Aorta (tissue), 5 donors: Measurements from ENCODE around the gene CUBN. TPM values are rescaled to one million over a fixed set of nuclear protein-coding genes. Genes with fewer than 3 reads are reported as not detected.

Experiments used
- ATAC-seq: fragments of 200-7000 bp; cut with Tn5 transposase; one replicate; pipeline ENCODE4 v1.9.1; 2022; ENCODE audit warnings: moderate library complexity; ENCODE audit not compliant: low FRiP score
- DNase-seq, 2 donors: peaks; one replicate each; pipeline ENCODE4 v3.0.0-alpha.2; 2020
- H3K27ac ChIP-seq, 2 donors: one replicate each; pipeline ENCODE4 v1.5.1; 2013; ENCODE audit warnings: low read length in 2 of 2, mild to moderate bottlenecking in 2 of 2, moderate library complexity in 2 of 2, control low read depth in 1 of 2, inconsistent platforms in 1 of 2, low read depth in 1 of 2
- H3K27me3 ChIP-seq, 2 donors: one replicate each; pipeline ENCODE4 v1.6.1; 2013; ENCODE audit warnings: control low read depth in 1 of 2, low read length in 1 of 2, mild to moderate bottlenecking in 1 of 2, moderate library complexity in 1 of 2; ENCODE audit not compliant: insufficient read depth in 2 of 2, control insufficient read depth in 1 of 2
- H3K36me3 ChIP-seq, 2 donors: one replicate each; pipeline ENCODE4 v1.6.1; 2013; ENCODE audit warnings: control low read depth in 1 of 2, low read length in 1 of 2, mild to moderate bottlenecking in 1 of 2; ENCODE audit not compliant: insufficient read depth in 2 of 2, control insufficient read depth in 1 of 2
- H3K4me1 ChIP-seq, 2 donors: one replicate each; pipeline ENCODE4 v1.6.1; 2013; ENCODE audit warnings: low read length in 2 of 2, control low read depth in 1 of 2, mild to moderate bottlenecking in 1 of 2, moderate library complexity in 1 of 2; ENCODE audit not compliant: insufficient read depth in 2 of 2, control insufficient read depth in 1 of 2
- H3K4me3 ChIP-seq, 2 donors: one replicate each; pipeline ENCODE4 v1.5.1; 2013; ENCODE audit warnings: low read length in 2 of 2, control low read depth in 1 of 2, mild to moderate bottlenecking in 1 of 2
- H3K9me3 ChIP-seq: one replicate; pipeline ENCODE4 v1.6.1; 2013; ENCODE audit warnings: mild to moderate bottlenecking, low read length; ENCODE audit not compliant: control insufficient read depth
- WGBS, 2 donors: extraction: QIAGEN DNeasy Blood & Tissue Kit; methylation state at CpG; one replicate each; pipeline ENCODE4 v1.1.7; 2013; 5-methylcytosine and 5-hydroxymethylcytosine counted together
- intact Hi-C, 2 donors: fragments of 100-400 bp; cut with DNase I; formaldehyde crosslinking; loops; one replicate each; pipeline versions ENCODE4 v1.14.2 to v1.15.0; 2022
- polyA plus RNA-seq, 2 donors: library from polyadenylated mRNA; stranded (reverse); fragments of 200-250 nt; gene quantifications; one replicate each; pipeline ENCODE4 v1.2.3, GENCODE V29; 2013
- total RNA-seq, 2 donors: library from RNA; stranded (reverse); fragmentation: NEBNext Ultra II Directional; extraction: Animal tissue kit (Norgen Biotek cat#: 25700); gene quantifications; one replicate each; pipeline ENCODE4 v1.2.1, GENCODE V29; 2021
- donor health status: healthy with polysubstance abuse.
- donor health status: Bipolar disorder and iron deficiency.
- donor health status: DM: no; HTN: no; CAD: no.
- donor health status: DM: no; HTN: no; CAD: no.
- donor health status: DM: yes; HTN: yes; CAD: no.

The CUBN gene
- total and polyA plus RNA-seq, 4 donors = 0.13 to 5.2 (median 2.6) TPM

- no peaks in the 10 kb centered on the region for H3K9me3 ChIP-seq
- intact Hi-C loops = no loop called here
- H3K4me3 ChIP-seq = no peak overlapping the region
- WGBS, 2 donors = 97 to 99% methylated on average over 3 of the region's 3 CpGs
- DNase-seq = no peak
- no peaks in the 10 kb centered on the region for H3K36me3 ChIP-seq
- no peaks in the 10 kb centered on the region for H3K27me3 ChIP-seq
- no peak for ATAC-seq
- H3K27ac ChIP-seq = no peak overlapping the region
- no peaks in the 10 kb centered on the region for H3K4me1 ChIP-seq
Measured at GRCh38 chr10:17086865-17087367, 42.7 kb downstream of the CUBN start.

DNA sequence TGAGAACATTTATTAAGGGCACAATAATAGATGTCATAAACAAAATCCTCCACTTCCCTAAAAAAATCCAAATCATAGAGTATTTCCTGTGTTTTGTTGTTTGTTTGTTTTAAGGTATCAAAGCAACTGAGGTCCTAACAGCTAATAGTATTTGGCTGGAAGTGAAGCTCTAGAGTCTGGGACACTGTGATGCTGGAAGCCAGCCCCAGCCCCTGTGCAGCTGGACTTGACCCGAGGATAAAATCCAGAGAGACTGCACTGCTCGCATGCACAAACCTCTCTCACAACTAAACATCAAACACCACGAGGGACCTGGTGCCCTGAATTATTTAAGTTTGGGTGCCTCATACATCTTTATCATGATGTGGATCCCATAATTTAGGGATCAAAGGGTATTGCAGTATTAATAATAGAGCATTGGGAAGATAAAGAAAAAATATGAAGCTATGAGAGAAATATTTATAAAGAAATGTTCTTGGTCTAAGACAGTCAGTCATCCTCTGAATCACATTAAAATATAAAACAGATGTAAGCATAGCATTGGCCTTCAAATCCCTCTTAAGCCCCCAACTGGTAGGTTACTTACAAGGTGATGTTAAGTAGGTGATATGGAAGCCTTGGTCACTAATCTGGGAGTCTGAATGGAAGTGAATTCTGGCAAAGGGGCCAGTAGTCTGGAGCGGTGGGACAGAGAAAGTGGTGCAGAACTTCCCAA is 44.4 kb downstream of the CUBN start:
- DNase-seq = no peak
- no peaks in the 10 kb centered on the region for H3K36me3 ChIP-seq
- no peak overlapping the region for H3K4me3 ChIP-seq
- no peak for ATAC-seq
- intact Hi-C loops = no loop called here
- no peaks in the 10 kb centered on the region for H3K4me1 ChIP-seq
- H3K9me3 ChIP-seq = no peaks in the 10 kb centered on the region
- no peak overlapping the region for H3K27ac ChIP-seq
- 46 to 62% methylated on average over 4 of the region's 4 CpGs for WGBS, 2 donors
- H3K27me3 ChIP-seq = no peaks in the 10 kb centered on the region

DNA sequence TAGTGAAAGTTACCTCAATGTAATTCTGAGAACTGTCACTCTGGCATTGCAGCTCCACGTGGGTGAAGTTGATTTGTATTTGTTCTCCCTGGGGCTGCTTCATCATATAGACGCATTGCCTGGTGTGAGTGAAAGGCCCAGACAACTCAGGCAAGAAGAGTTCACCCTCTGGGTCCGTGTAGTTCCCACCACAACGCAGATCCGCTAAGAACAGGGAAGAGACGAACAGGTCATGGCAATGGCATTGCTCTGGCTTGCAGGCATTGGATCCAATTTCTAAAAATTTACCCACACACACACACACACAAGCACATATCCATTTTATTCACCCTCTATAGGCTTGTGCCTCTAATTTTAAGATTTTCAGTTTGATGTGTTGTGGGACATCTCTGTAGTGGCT is 45.4 kb downstream of the CUBN start:
- Histone ChIP-seq H3K9me3 (no peaks in the 10 kb centered on the region), H3K27me3 (no peaks in the 10 kb centered on the region), H3K4me1 (no peaks in the 10 kb centered on the region), H3K36me3 (no peaks in the 10 kb centered on the region), H3K27ac (no peak overlapping the region), H3K4me3 (no peak overlapping the region)
- DNase-seq (no peak), ATAC-seq (no peak)
- intact Hi-C loops = no loop called here
- 89 to 90% methylated on average over 6 of the region's 6 CpGs for WGBS, 2 donors

- no peak for ATAC-seq
- Histone ChIP-seq H3K27me3 (no peaks in the 10 kb centered on the region), H3K9me3 (no peaks in the 10 kb centered on the region), H3K4me3 (no peak overlapping the region), H3K27ac (no peak overlapping the region), H3K36me3 (no peaks in the 10 kb centered on the region), H3K4me1 (peaks cover 1 to 4% of the 10 kb centered on the region in 2 donors)
- intact Hi-C loops = no loop called here
- WGBS, 2 donors = 95% methylated on average over 2 of the region's 2 CpGs
- DNase-seq = no peak
Measured at GRCh38 chr10:17081431-17081830, 48.2 kb downstream of the CUBN start.

DNA sequence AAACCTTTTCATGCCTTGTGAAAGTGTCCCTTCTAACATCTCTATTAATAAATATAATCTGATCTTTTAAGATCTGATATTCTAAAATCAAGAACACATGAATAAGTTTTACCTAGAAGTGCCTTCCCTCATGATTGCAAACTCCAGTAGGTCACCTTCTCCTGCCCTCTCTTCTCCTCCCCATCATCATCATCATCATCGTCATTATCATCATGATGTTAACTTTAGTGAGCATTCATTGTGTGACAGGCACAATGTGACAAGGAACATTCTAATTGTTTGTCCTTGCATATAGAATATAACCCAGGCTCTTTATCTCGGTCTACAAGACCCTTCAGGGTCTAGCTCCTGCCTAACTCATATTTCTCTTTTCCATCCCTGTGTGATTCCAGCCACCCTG is 51.7 kb downstream of the CUBN start:
- no peak overlapping the region for H3K27ac ChIP-seq
- peaks cover 2 to 9% of the 10 kb centered on the region in 2 donors for H3K4me1 ChIP-seq
- H3K4me3 ChIP-seq = no peak overlapping the region
- no peaks in the 10 kb centered on the region for H3K36me3 ChIP-seq
- intact Hi-C loops = loop anchor here (5.0 kb wide), 3 partner anchors 76 to 139 kb away; no protein-coding TSS in a partner anchor
- 96 to 97% methylated on average over 2 of the region's 2 CpGs for WGBS, 2 donors
- no peaks in the 10 kb centered on the region for H3K27me3 ChIP-seq
- H3K9me3 ChIP-seq = no peaks in the 10 kb centered on the region
- DNase-seq (no peak), ATAC-seq (no peak)

DNA sequence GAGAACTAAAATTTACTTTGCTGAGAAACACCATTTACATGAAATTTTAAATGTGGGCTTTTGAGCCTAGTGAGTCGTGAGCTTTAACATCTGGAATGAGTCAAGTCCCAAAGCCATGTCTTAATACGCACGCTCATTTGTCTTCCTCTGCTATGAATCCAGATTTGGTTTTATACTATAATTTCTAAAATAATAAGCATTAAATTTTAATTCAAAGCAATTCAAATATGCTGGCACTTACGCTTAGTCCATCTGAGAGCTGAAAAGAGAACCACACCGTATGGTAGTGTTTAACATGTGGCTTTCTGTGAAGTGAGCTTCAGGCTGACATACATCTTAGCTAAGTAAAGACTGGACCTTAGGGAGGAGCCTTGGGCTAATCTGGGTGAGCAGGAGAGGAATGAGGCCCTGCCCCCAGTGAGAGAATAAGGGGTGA is 52.2 kb downstream of the CUBN start:
- Histone ChIP-seq H3K4me3 (no peak overlapping the region), H3K27ac (no peak overlapping the region), H3K9me3 (no peaks in the 10 kb centered on the region), H3K27me3 (no peaks in the 10 kb centered on the region), H3K36me3 (no peaks in the 10 kb centered on the region), H3K4me1 (peaks cover 2 to 9% of the 10 kb centered on the region in 2 donors)
- no peak for DNase-seq
- 96 to 98% methylated on average over 5 of the region's 5 CpGs for WGBS, 2 donors
- intact Hi-C loops = loop anchor here (5.0 kb wide), 3 partner anchors 75 to 140 kb away; no protein-coding TSS in a partner anchor
- no peak for ATAC-seq

DNA sequence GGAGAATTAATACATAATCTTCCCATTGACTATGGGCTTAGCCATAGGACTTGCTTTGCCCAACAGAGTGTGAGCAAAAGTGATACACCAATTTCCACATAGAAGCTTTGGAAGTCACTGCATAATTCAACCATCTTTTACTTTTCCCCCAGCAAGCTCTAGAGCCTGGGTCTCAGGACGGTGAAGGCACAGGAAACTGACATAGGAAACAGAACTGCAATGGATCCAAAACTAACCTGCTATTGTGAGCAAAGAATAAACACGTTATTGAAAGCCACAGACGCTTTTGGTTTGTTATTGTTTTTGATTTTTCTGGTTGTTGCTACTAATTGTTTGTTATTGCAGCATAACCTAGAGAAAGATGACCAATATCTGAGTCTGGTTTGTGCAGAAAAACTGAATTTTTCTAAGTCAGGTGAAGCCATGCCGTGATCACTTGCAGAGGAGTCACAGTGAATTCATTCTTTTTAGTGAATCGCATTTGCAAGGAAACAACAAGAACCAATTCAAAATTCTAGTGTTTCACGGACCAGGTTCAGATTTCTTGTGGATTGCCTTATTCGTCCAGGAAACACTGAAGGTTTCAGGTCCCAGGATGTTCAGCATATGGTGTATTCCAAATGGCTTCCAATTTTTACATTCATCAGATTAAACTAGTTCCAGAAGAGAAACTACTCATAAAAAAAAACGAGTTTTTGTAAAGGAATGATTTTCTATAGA is 52.8 kb downstream of the CUBN start:
- peak overlapping the region in 1 of 2 donors; percentile 90 for H3K27ac ChIP-seq
- DNase-seq = no peak
- no peaks in the 10 kb centered on the region for H3K9me3 ChIP-seq
- 66 to 71% methylated on average over 8 of the region's 8 CpGs for WGBS, 2 donors
- peaks cover 2 to 9% of the 10 kb centered on the region in 2 donors for H3K4me1 ChIP-seq
- no peaks in the 10 kb centered on the region for H3K36me3 ChIP-seq
- no peak overlapping the region for H3K4me3 ChIP-seq
- no peaks in the 10 kb centered on the region for H3K27me3 ChIP-seq
- intact Hi-C loops = loop anchor here (5.0 kb wide), 3 partner anchors 74 to 141 kb away; no protein-coding TSS in a partner anchor
- ATAC-seq = no peak

DNA sequence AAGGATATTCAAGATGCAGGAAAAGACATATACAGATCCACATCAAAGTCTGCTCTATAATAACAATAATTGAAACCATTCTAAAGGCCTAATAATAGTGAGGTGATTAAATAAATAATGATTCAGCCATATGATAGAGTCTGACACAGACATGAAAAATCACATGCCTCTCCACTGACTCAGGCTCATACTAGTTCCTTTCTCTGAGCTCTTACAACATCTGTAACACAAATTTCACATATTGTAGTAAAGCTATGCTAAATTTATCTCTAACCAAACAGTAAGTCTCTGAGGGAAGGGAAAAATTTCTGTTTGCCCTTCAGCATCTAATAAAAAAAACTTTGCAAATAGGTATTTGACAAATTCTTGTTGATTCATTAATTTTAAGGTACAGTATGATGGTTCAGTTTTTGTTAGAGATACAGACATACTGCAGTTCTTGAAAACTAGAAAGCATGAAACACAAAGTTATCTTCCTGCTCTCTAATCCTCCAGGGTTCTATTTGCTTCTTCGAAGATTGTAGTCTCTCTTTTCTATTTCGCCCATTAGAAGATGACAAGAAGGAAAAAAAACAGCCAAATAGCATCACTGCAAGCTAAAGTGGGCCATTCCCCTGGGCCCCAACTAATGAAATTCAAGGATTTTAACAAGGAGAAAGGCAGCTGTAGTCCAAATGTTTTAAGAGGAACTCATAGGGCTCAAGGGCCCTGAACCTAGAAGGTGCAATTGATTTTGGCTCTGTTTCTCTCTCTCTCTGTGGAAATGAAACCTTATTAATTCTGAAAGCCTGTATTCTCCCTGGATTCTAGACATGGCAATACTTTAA is 53.9 kb downstream of the CUBN start:
- ATAC-seq = peak; percentile 84
- intact Hi-C loops = loop anchor here (5.0 kb wide), 3 partner anchors 73 to 142 kb away; no protein-coding TSS in a partner anchor

More for the DNA sequence above, 53.9 kb downstream of the CUBN start:
- H3K9me3 ChIP-seq = no peaks in the 10 kb centered on the region
- H3K27me3 ChIP-seq = no peaks in the 10 kb centered on the region
- peak overlapping the region in 1 of 2 donors; percentile 26 for H3K4me3 ChIP-seq
- H3K27ac ChIP-seq = peak overlapping the region; percentile 84 to 90
- H3K36me3 ChIP-seq = no peaks in the 10 kb centered on the region
- peaks cover 2 to 9% of the 10 kb centered on the region in 2 donors for H3K4me1 ChIP-seq
- WGBS, 2 donors = 12 to 14% methylated on average over 2 of the region's 2 CpGs
- DNase-seq = no peak
